Measurements from ENCODE around the gene KRT13. TPM values are rescaled to one million over a fixed set of nuclear protein-coding genes. Genes with fewer than 3 reads are reported as not detected.

The KRT13 gene
- total and polyA plus RNA-seq, 10 of the 15 experiments (the other 5 are each of a cell fraction or from before 2014, with no cell fraction given) = not detected

DNA sequence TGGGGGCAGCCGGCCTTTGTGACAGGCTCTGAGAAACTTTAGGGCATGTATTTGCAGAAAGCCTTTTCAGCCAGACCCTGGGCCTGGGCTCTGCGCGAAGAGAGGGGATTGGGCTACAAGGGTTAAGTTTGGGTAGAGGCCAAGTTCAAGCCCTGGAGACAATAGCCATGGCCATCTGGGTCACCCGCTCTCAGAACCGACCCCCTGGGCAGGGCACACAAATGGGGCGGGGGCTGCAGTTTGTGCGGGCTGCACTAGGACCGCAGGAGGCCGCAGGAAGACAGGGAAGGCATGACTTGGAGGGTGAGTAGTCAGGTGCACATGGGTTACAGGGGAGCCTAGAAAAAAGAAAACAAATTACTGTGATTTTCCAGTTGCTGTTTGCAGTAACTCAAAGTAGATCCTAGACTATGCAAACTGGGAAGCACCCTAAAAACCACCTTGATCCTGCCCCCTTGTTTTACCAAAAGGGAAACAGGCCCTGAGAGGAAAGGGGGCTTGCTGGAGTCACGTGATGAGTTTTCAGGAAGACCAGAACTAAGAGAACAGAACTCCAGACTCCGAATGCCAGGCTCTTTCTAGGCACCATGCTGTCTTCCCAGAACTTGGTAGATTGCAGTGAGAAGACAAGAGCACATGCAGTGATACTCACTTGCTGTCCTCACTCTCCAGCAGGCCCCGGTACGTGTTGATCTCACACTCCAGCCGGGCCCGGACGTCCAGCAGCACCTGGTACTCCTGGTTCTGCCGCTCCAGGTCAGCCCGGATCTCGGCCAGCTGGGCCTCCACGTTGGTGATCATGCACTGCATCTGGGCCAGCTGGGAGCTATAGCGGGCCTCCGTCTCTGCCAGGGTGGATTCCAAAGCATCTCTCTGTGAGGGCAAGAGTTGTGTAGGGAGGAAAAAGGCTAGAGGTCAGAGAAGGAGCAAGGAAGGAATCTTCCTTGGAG, 28.3 kb downstream of the KRT13 start:
- H3K79me2 ChIP-seq (ENCODE audit: control insufficient read depth, insufficient read depth, low read length) = no peaks in the 10 kb centered on the region
- H3K27me3 ChIP-seq (replicated peaks in 1 of 2; ENCODE audit: control insufficient read depth in 2 of 2, insufficient read depth in 2 of 2, low read length in 1 of 2) = 0 out of 4 replicates have a peak, but pooled peaks cover 1 to 3% of the 10 kb centered on the region in 2 experiments
- no peak for FAIRE-seq
- ChIA-PET CTCF (no interaction called here), POLR2A (no interaction called here), SMC1A (ENCODE audit: uncharacterized antibody, unreplicated experiment) (no interaction called here), RAD21 (ENCODE audit: unreplicated experiment) (no interaction called here)
- no TSS peak for BruUV-seq (replicated peaks)
- H4K20me1 ChIP-seq (ENCODE audit: control insufficient read depth, insufficient read depth) = no peaks in the 10 kb centered on the region
- no peak for DNase-seq (ENCODE audit: low read depth, low spot score)
- ATAC-seq = no peak
- H3K4me3 ChIP-seq = no peak overlapping the region
- intact Hi-C loops (cut with micrococcal nuclease; ENCODE audit: unreplicated experiment) = no loop called here
- H3K36me3 ChIP-seq (ENCODE audit: control insufficient read depth in 2 of 2, insufficient read depth in 2 of 2, low read length in 1 of 2) = no peaks in the 10 kb centered on the region
- no peaks in the 10 kb centered on the region; the same call in 1 of the 2 replicates for H3K4me1 ChIP-seq (ENCODE audit: control insufficient read depth, insufficient read depth, low read length)
- no peak overlapping the region for H3K9ac ChIP-seq (ENCODE audit: control insufficient read depth, insufficient read depth, low read length)
- in situ Hi-C loops (cut with MboI) = no loop called here
- no peaks in the 10 kb centered on the region for H3K9me3 ChIP-seq (replicated peaks; ENCODE audit: control insufficient read depth, insufficient read depth, low read length)
- no peak overlapping the region for H3K4me2 ChIP-seq (ENCODE audit: control insufficient read depth, insufficient read depth)
- no peak overlapping the region for H2AFZ ChIP-seq (ENCODE audit: control insufficient read depth, low read depth, low read length)
- 29% methylated on average over 22 of the region's 22 CpGs for WGBS (ENCODE audit: insufficient coverage, insufficient replicate concordance, low lambda C conversion rate, missing lambda C conversion rate)
- H3K27ac ChIP-seq (ENCODE audit: control insufficient read depth, insufficient read depth) = no peak overlapping the region
- TF ChIP-seq ZNF207 (IDR thresholded peaks at IDR 0.05; ENCODE audit: borderline replicate concordance) (no peak), CHD2 (IDR thresholded peaks at IDR 0.05; ENCODE audit: borderline replicate concordance, low read depth, low read length) (no peak), NFYA (IDR thresholded peaks at IDR 0.05; ENCODE audit: borderline replicate concordance, low read depth, low read length) (no peak), PML (IDR thresholded peaks at IDR 0.05; ENCODE audit: low read length) (no peak), ZZZ3 (IDR thresholded peaks at IDR 0.05; ENCODE audit: control insufficient read depth, insufficient read length, low read depth) (no peak), CREM (IDR thresholded peaks at IDR 0.05; ENCODE audit: low read depth) (no peak)
- TF ChIP-seq, protein P1, sequence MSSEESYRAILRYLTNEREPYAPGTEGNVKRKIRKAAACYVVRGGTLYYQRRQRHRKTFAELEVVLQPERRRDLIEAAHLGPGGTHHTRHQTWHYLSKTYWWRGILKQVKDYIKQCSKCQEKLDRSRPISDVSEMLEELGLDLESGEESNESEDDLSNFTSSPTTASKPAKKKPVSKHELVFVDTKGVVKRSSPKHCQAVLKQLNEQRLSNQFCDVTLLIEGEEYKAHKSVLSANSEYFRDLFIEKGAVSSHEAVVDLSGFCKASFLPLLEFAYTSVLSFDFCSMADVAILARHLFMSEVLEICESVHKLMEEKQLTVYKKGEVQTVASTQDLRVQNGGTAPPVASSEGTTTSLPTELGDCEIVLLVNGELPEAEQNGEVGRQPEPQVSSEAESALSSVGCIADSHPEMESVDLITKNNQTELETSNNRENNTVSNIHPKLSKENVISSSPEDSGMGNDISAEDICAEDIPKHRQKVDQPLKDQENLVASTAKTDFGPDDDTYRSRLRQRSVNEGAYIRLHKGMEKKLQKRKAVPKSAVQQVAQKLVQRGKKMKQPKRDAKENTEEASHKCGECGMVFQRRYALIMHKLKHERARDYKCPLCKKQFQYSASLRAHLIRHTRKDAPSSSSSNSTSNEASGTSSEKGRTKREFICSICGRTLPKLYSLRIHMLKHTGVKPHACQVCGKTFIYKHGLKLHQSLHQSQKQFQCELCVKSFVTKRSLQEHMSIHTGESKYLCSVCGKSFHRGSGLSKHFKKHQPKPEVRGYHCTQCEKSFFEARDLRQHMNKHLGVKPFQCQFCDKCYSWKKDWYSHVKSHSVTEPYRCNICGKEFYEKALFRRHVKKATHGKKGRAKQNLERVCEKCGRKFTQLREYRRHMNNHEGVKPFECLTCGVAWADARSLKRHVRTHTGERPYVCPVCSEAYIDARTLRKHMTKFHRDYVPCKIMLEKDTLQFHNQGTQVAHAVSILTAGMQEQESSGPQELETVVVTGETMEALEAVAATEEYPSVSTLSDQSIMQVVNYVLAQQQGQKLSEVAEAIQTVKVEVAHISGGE (CRISPR knock-in tag; IDR thresholded peaks at IDR 0.05) = no peak
- TF ChIP-seq, protein P2, sequence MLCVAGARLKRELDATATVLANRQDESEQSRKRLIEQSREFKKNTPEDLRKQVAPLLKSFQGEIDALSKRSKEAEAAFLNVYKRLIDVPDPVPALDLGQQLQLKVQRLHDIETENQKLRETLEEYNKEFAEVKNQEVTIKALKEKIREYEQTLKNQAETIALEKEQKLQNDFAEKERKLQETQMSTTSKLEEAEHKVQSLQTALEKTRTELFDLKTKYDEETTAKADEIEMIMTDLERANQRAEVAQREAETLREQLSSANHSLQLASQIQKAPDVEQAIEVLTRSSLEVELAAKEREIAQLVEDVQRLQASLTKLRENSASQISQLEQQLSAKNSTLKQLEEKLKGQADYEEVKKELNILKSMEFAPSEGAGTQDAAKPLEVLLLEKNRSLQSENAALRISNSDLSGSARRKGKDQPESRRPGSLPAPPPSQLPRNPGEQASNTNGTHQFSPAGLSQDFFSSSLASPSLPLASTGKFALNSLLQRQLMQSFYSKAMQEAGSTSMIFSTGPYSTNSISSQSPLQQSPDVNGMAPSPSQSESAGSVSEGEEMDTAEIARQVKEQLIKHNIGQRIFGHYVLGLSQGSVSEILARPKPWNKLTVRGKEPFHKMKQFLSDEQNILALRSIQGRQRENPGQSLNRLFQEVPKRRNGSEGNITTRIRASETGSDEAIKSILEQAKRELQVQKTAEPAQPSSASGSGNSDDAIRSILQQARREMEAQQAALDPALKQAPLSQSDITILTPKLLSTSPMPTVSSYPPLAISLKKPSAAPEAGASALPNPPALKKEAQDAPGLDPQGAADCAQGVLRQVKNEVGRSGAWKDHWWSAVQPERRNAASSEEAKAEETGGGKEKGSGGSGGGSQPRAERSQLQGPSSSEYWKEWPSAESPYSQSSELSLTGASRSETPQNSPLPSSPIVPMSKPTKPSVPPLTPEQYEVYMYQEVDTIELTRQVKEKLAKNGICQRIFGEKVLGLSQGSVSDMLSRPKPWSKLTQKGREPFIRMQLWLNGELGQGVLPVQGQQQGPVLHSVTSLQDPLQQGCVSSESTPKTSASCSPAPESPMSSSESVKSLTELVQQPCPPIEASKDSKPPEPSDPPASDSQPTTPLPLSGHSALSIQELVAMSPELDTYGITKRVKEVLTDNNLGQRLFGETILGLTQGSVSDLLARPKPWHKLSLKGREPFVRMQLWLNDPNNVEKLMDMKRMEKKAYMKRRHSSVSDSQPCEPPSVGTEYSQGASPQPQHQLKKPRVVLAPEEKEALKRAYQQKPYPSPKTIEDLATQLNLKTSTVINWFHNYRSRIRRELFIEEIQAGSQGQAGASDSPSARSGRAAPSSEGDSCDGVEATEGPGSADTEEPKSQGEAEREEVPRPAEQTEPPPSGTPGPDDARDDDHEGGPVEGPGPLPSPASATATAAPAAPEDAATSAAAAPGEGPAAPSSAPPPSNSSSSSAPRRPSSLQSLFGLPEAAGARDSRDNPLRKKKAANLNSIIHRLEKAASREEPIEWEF (IDR thresholded peaks at IDR 0.05; ENCODE audit: insufficient replicate concordance, low read depth, low read length) = no peak
- TF ChIP-seq, protein P3, sequence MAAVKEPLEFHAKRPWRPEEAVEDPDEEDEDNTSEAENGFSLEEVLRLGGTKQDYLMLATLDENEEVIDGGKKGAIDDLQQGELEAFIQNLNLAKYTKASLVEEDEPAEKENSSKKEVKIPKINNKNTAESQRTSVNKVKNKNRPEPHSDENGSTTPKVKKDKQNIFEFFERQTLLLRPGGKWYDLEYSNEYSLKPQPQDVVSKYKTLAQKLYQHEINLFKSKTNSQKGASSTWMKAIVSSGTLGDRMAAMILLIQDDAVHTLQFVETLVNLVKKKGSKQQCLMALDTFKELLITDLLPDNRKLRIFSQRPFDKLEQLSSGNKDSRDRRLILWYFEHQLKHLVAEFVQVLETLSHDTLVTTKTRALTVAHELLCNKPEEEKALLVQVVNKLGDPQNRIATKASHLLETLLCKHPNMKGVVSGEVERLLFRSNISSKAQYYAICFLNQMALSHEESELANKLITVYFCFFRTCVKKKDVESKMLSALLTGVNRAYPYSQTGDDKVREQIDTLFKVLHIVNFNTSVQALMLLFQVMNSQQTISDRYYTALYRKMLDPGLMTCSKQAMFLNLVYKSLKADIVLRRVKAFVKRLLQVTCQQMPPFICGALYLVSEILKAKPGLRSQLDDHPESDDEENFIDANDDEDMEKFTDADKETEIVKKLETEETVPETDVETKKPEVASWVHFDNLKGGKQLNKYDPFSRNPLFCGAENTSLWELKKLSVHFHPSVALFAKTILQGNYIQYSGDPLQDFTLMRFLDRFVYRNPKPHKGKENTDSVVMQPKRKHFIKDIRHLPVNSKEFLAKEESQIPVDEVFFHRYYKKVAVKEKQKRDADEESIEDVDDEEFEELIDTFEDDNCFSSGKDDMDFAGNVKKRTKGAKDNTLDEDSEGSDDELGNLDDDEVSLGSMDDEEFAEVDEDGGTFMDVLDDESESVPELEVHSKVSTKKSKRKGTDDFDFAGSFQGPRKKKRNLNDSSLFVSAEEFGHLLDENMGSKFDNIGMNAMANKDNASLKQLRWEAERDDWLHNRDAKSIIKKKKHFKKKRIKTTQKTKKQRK (IDR thresholded peaks at IDR 0.05; ENCODE audit: low read depth, low read length) = no peak
